ENCODE data around the gene OASL.
"Not testable (repeated sequence)": the region's sequence is repeated elsewhere in the genome, so short reads cannot be mapped to it uniquely, and the experiment has no call there.

Gene OASL

DNA sequence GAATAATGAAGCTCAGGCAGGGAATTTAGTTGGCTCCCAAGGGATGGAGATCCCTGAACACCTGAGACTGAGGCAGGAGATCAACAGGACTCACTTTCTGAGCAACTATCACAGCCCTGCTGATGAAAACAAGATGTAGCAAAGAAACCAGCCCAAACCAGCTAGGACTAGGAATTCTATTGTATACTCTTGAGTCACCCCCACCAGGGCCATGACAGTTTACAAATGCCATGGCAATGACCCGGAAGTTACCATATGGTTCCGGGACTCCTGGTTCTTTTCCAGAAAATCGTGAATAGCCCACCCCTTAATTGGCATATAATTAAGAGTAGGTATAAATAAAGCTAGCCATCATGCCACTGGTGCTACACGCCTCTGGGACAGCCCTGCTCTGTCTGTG lies 46.0 kb upstream of the OASL start:
- TF ChIP-seq, protein P1, sequence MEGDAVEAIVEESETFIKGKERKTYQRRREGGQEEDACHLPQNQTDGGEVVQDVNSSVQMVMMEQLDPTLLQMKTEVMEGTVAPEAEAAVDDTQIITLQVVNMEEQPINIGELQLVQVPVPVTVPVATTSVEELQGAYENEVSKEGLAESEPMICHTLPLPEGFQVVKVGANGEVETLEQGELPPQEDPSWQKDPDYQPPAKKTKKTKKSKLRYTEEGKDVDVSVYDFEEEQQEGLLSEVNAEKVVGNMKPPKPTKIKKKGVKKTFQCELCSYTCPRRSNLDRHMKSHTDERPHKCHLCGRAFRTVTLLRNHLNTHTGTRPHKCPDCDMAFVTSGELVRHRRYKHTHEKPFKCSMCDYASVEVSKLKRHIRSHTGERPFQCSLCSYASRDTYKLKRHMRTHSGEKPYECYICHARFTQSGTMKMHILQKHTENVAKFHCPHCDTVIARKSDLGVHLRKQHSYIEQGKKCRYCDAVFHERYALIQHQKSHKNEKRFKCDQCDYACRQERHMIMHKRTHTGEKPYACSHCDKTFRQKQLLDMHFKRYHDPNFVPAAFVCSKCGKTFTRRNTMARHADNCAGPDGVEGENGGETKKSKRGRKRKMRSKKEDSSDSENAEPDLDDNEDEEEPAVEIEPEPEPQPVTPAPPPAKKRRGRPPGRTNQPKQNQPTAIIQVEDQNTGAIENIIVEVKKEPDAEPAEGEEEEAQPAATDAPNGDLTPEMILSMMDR (IDR thresholded peaks at IDR 0.05; ENCODE audit: insufficient read depth, low read length, poor library complexity, severe bottlenecking): no peak
- DNase-seq (ENCODE audit: extremely low read depth, insufficient read length): no peak
- Histone ChIP-seq H3K36me3 (ENCODE audit: control insufficient read depth, insufficient read depth, low read length) (no peaks in the 10 kb centered on the region), H3K27me3 (replicated peaks; ENCODE audit: control insufficient read depth, insufficient read depth, low read length) (no peaks in the 10 kb centered on the region), H3K4me3 (replicated peaks; ENCODE audit: low read depth, low read length) (no peak overlapping the region)

DNA sequence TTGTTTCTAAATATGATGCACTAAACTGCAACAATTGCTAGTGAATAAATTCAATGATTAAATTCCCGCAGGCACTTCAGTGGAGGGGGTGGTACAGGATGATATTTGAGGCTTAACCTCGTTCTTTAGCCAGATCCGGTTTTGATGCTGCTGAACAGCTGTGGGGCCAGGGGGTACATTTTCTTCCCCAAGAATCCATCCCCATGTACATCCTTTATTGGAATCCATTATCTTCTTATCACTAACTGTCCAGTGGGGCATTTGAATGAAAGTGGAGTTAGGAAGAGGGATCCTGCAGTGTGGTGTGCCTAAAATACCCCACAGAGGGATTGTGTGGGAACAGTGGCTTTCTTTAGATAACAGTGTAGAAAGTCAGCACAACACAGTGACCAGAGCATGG lies 45.2 kb upstream of the OASL start:
- Histone ChIP-seq H3K4me3 (replicated peaks; ENCODE audit: low read depth, low read length) (no peak overlapping the region), H3K27me3 (replicated peaks; ENCODE audit: control insufficient read depth, insufficient read depth, low read length) (no peaks in the 10 kb centered on the region), H3K36me3 (ENCODE audit: control insufficient read depth, insufficient read depth, low read length) (no peaks in the 10 kb centered on the region)
- TF ChIP-seq, protein P1 (IDR thresholded peaks at IDR 0.05; ENCODE audit: insufficient read depth, low read length, poor library complexity, severe bottlenecking): no peak
- no peak for DNase-seq (ENCODE audit: extremely low read depth, insufficient read length)

DNA sequence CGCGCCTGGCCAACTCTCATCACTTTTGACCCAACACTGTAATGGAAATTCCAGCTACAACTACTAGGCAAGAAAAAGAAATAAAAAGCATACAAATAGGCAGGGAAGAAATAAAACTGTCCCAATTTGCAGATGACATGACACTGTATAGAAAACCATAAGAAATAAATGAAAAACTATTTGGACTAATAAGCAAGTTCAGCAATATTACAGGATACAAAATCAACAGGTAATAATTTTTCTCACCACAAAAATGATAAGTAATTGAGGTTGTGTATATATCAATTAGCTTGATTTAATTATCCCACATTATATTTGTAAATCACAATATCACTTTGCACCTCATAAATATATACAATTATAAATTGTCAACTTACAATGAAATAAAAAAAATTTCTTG lies 41.9 kb upstream of the OASL start:
- no peak overlapping the region for H3K4me3 ChIP-seq (replicated peaks; ENCODE audit: low read depth, low read length)
- no peaks in the 10 kb centered on the region for H3K27me3 ChIP-seq (replicated peaks; ENCODE audit: control insufficient read depth, insufficient read depth, low read length)
- no peak for DNase-seq (ENCODE audit: extremely low read depth, insufficient read length)
- TF ChIP-seq, protein P1 (IDR thresholded peaks at IDR 0.05; ENCODE audit: insufficient read depth, low read length, poor library complexity, severe bottlenecking): no peak
- no peaks in the 10 kb centered on the region for H3K36me3 ChIP-seq (ENCODE audit: control insufficient read depth, insufficient read depth, low read length)

DNA sequence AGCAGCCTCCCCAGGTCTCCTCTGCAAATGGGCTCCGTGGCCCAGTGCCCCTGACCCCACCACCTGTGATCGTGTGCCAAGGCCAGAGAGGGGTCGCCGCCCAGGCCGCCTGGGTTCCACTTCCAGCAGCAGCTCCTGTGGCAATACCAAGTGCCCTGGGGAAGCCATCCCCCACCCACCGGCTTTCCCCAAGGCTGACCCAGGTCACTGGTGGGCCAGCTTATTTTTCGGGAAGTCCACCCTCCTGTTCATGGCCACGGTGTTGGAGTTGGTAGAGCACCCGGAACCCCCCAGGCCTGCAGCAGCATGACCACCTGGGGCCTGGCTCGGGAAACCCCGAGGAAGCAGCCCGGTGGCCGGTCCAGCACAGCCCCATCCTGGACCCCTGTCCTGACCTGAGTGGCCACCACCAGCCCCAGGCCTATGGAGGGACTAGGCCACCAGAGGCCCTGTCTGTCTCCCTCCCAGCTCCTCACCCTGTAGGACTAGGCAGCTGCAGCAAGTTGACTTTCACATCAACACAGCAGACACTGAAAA lies 40.8 kb upstream of the OASL start:
- H3K36me3 ChIP-seq (ENCODE audit: control insufficient read depth, insufficient read depth, low read length): no peaks in the 10 kb centered on the region
- TF ChIP-seq, protein P1 (IDR thresholded peaks at IDR 0.05; ENCODE audit: insufficient read depth, low read length, poor library complexity, severe bottlenecking): no peak
- H3K4me3 ChIP-seq (replicated peaks; ENCODE audit: low read depth, low read length): no peak overlapping the region
- no peaks in the 10 kb centered on the region for H3K27me3 ChIP-seq (replicated peaks; ENCODE audit: control insufficient read depth, insufficient read depth, low read length)
- DNase-seq (ENCODE audit: extremely low read depth, insufficient read length): no peak

DNA sequence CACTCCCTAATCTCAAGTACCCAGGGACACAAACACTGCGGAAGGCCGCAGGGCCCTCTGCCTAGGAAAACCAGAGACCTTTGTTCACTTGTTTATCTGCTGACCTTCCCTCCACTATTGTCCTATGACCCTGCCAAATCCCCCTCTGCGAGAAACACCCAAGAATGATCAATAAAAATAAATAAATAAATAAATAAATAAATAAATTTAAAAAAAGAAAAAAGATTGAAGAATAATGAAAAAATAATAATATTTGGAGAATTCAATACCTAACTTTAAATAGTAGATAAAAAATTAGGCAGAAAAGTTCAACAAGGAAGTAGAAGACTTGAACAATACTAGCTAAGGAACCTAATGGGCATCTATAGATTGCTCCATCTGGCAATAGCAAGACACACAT lies 38.4 kb upstream of the OASL start:
- H3K27me3 ChIP-seq (replicated peaks; ENCODE audit: control insufficient read depth, insufficient read depth, low read length); H3K4me3 ChIP-seq (replicated peaks; ENCODE audit: low read depth, low read length); DNase-seq (ENCODE audit: extremely low read depth, insufficient read length); H3K36me3 ChIP-seq (ENCODE audit: control insufficient read depth, insufficient read depth, low read length): not testable (repeated sequence)

DNA sequence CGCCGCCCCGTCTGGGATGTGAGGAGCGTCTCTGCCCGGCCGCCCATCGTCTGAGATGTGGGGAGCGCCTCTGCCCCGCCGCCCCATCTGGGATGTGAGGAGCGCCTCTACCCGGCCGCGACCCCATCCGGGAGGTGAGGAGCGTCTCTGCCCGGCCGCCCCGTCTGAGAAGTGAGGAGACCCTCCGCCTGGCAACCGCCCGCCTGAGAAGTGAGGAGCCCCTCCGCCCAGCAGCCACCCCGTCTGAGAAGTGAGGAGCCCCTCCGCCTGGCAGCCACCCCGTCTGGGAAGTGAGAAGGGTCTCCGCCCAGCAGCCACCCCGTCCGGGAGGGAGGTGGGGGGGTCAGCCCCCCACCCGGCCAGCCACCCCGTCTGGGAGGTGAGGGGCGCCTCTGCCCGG lies 36.9 kb upstream of the OASL start:
- DNase-seq (ENCODE audit: extremely low read depth, insufficient read length); H3K36me3 ChIP-seq (ENCODE audit: control insufficient read depth, insufficient read depth, low read length); H3K27me3 ChIP-seq (replicated peaks; ENCODE audit: control insufficient read depth, insufficient read depth, low read length); H3K4me3 ChIP-seq (replicated peaks; ENCODE audit: low read depth, low read length): not testable (repeated sequence)

DNA sequence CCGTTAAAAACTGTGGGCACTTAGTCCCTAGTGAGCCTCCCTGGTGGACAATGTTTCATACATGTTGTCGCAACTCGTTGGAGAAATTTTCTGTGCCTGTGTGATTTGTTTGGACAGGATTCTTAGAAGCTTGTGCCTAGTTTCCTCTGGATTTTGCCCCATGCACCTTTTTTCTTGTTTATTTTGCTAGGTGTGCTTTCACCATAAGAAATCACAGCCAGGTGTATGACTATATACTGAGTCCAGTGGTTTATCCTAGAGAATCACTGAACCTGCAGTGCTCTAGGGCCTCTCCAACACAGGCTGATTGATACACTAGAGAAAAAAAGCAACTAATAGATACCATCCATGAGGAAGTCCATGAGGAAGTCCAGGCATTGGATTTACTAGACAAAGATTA lies 33.1 kb upstream of the OASL start:
- no peaks in the 10 kb centered on the region for H3K36me3 ChIP-seq (ENCODE audit: control insufficient read depth, insufficient read depth, low read length)
- no peaks in the 10 kb centered on the region for H3K27me3 ChIP-seq (replicated peaks; ENCODE audit: control insufficient read depth, insufficient read depth, low read length)
- DNase-seq (ENCODE audit: extremely low read depth, insufficient read length): no peak
- TF ChIP-seq, protein P1 (IDR thresholded peaks at IDR 0.05; ENCODE audit: insufficient read depth, low read length, poor library complexity, severe bottlenecking): no peak
- H3K4me3 ChIP-seq (replicated peaks; ENCODE audit: low read depth, low read length): no peak overlapping the region

Data from GM06990 (cell line).